Stimulated activated CD8-positive, alpha-beta memory T cell treated with anti-CD3 and anti-CD28 coated beads, Interleukin-15, amount 100 ng/mL, for 1 hour (primary cell): ENCODE results near the gene ANKRD31.
A peak's percentile ranks its signal among the peaks of the same experiment; 100 is the strongest.

ENCODE experiments used
- DNase-seq: peaks from one replicate; pipeline ENCODE4 v3.0.0-alpha.2; 2020; ENCODE audit warnings: low read depth

ANKRD31 gene

GRCh38 chr5:75031366-75031765 lies 205.3 kb downstream of the ANKRD31 start:
- DNase-seq: no peak

- DNase-seq: no peak
Measured at GRCh38 chr5:75028090-75028489, 208.6 kb downstream of the ANKRD31 start.

- DNase-seq: peak; percentile 18
Measured at GRCh38 chr5:75023368-75024159, 213.1 kb downstream of the ANKRD31 start.

- DNase-seq: no peak
Measured at GRCh38 chr5:75021800-75022199, 214.9 kb downstream of the ANKRD31 start.

GRCh38 chr5:75021219-75021618 lies 215.5 kb downstream of the ANKRD31 start:
- no peak for DNase-seq

- no peak for DNase-seq
Measured at GRCh38 chr5:75020016-75020656, 216.5 kb downstream of the ANKRD31 start.

- DNase-seq: no peak
Measured at GRCh38 chr5:75018805-75019587, 217.7 kb downstream of the ANKRD31 start.
